Right atrium auricular region (tissue), 2 donors: ENCODE measurements around the gene ARHGAP6. TPM values are rescaled to one million over a fixed set of nuclear protein-coding genes. Genes with fewer than 3 reads are reported as not detected.

Experiments
- DNase-seq: peaks from one replicate; pipeline ENCODE4 v3.0.0-alpha.2; 2019; ENCODE audit warnings: low spot score
- H3K27ac ChIP-seq, 2 donors: fragments of 200-600 bp; sonication (generic); 1 replicate in 1 of 2; 2 replicates in 1 of 2; pipeline ENCODE4 v1.5.1; 2016 to 2019
- H3K27me3 ChIP-seq, 2 donors: fragments of 200-600 bp; sonication (generic); one replicate each; pipeline versions ENCODE4 v1.5.1 to v1.6.0; 2017 to 2019
- H3K36me3 ChIP-seq: fragments of 200-600 bp; sonication (generic); one replicate; pipeline ENCODE4 v1.5.1; 2016
- H3K4me1 ChIP-seq, 2 donors: fragments of 200-600 bp; sonication (generic); one replicate each; pipeline versions ENCODE4 v1.5.1 to v1.6.0; 2017 to 2019
- H3K4me3 ChIP-seq, 2 donors: fragments of 200-600 bp; sonication (generic); 1 replicate in 1 of 2; 2 replicates in 1 of 2; pipeline ENCODE4 v1.5.1; 2017 to 2019; ENCODE audit warnings: mild to moderate bottlenecking in 1 of 2, moderate library complexity in 1 of 2
- H3K9me3 ChIP-seq, 2 donors: fragments of 200-600 bp; sonication (generic); one replicate each; pipeline ENCODE4 v1.5.1; 2019
- total RNA-seq, 2 donors: library from RNA; depleted of rRNA; stranded (reverse); fragments of >200 nt; gene quantifications; one replicate each; pipeline ENCODE4 v1.1.0, GENCODE V29; 2016
- TF ChIP-seq, protein P1 (sequence below), 2 donors: fragments of 200-600 bp; sonication (generic); IDR thresholded peaks; one replicate each; pipeline ENCODE4 v1.5.1; 2019; ENCODE audit warnings: antibody characterized with exemption in 2 of 2

The ARHGAP6 gene
- total RNA-seq, 2 donors from 2014 or later: 5.1 to 9.4 TPM

DNA sequence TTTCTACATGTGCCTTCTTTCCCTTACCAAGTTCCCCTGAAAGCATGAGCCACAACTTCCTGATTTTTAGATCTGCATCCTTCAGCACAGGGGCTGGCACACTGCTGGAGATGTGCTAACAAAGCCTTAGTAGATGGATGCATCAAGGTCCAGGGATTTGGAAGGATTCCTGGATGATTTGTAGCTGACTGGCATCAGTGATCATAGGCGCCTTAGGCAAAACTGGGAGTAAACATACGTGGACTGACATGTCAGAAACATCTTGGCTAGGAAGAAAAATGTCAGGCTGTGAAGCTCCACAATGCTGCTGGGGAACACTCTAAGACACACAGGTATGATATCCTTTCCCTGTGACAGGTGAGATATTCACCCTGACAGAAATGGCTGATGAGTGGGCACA lies 216.1 kb downstream of the ARHGAP6 start:
- no peaks in the 10 kb centered on the region for H3K36me3 ChIP-seq
- H3K4me3 ChIP-seq: no peak overlapping the region
- no peaks in the 10 kb centered on the region for H3K27me3 ChIP-seq
- TF ChIP-seq, protein P1, sequence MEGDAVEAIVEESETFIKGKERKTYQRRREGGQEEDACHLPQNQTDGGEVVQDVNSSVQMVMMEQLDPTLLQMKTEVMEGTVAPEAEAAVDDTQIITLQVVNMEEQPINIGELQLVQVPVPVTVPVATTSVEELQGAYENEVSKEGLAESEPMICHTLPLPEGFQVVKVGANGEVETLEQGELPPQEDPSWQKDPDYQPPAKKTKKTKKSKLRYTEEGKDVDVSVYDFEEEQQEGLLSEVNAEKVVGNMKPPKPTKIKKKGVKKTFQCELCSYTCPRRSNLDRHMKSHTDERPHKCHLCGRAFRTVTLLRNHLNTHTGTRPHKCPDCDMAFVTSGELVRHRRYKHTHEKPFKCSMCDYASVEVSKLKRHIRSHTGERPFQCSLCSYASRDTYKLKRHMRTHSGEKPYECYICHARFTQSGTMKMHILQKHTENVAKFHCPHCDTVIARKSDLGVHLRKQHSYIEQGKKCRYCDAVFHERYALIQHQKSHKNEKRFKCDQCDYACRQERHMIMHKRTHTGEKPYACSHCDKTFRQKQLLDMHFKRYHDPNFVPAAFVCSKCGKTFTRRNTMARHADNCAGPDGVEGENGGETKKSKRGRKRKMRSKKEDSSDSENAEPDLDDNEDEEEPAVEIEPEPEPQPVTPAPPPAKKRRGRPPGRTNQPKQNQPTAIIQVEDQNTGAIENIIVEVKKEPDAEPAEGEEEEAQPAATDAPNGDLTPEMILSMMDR (IDR thresholded peaks at IDR 0.05): no peak
- H3K4me1 ChIP-seq: no peaks in the 10 kb centered on the region
- no peak for DNase-seq
- no peaks in the 10 kb centered on the region for H3K9me3 ChIP-seq
- no peak overlapping the region for H3K27ac ChIP-seq

DNA sequence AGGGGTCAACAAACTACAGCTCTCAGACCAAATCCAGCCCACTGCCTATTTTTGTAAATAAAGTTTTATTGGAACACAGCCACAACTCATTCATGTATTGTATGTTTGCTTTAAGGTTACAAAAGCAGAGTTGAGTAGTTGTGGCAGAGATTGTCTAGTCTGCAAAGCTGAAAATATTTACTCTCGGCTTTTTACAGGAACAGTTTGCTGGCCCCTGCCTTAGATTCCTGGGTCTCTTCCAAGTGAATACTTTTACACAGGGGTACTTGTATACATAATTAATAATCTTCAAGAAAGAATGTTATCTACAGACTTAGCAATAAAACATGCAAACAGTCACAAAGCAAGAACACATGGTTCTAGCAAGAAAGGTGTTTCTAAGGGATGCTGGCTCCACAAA lies 218.3 kb downstream of the ARHGAP6 start:
- H3K36me3 ChIP-seq: no peaks in the 10 kb centered on the region
- no peaks in the 10 kb centered on the region for H3K9me3 ChIP-seq
- H3K27ac ChIP-seq: no peak overlapping the region
- H3K4me1 ChIP-seq: no peaks in the 10 kb centered on the region
- no peak for DNase-seq
- H3K27me3 ChIP-seq: no peaks in the 10 kb centered on the region
- TF ChIP-seq, protein P1 (IDR thresholded peaks at IDR 0.05): no peak
- no peak overlapping the region for H3K4me3 ChIP-seq

DNA sequence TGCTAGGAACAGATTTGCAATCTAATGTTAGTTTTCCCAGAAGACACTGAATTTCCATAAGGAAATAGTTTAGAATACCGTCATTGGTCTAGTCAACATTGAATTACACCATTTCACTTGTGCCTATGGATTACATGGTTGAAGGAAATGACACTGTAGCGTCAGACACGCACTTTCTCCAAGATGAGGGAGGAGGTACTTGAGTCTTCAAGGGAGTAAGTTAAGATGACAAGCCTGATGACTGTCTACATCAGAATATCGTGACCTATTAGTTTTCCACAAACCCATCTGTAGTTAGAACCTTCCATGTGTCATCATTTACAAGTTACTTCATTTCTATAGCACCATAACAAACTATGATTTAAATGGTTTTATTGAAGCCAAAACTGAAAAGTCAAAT lies 218.8 kb downstream of the ARHGAP6 start:
- Histone ChIP-seq H3K4me1 (no peaks in the 10 kb centered on the region), H3K9me3 (no peaks in the 10 kb centered on the region), H3K27me3 (no peaks in the 10 kb centered on the region), H3K4me3 (no peak overlapping the region), H3K27ac (peak overlapping the region in 1 of 2 donors; percentile 51), H3K36me3 (no peaks in the 10 kb centered on the region)
- DNase-seq: no peak
- TF ChIP-seq, protein P1 (IDR thresholded peaks at IDR 0.05): no peak

DNA sequence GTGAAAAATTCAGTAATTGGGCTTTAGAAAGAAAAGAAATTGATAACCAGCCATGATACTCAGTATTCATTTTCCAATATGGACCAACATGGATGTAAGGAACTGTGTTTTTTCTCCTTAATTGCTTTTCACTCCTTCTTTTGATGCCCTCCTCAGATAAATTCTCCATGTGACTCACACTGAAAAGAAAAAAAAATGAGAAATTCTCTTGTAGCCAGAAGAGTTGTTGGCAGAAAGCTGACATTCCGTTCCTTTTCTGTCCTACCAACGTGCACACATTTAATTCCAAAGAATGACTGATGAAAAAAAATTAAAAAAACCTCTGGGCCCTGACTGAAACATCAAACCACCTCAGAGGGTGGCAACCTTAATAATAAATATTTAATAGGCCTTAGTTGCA lies 219.4 kb downstream of the ARHGAP6 start:
- Histone ChIP-seq H3K9me3 (no peaks in the 10 kb centered on the region), H3K27ac (peak overlapping the region in 1 of 2 donors; percentile 51), H3K27me3 (no peaks in the 10 kb centered on the region), H3K4me3 (no peak overlapping the region), H3K36me3 (no peaks in the 10 kb centered on the region), H3K4me1 (no peaks in the 10 kb centered on the region)
- no peak for DNase-seq
- TF ChIP-seq, protein P1 (IDR thresholded peaks at IDR 0.05): no peak

DNA sequence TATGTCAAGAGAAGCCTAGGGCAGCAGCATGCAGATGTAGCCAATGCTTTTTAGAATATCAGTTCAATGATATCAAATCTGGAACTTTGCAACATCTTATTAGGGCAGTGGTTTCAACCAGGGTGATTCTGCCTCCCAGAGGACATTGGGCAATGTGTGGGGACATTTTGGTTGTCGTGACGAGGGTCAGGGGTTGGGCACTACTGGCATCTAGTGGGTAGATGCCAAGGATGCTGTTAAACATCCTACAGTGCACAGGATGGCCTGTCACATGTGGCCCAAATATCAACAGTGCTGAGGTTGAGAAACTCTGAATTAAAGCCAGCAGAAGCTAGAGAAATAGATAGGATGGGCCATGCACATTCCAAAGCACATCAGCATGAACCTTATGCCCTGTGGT lies 220.2 kb downstream of the ARHGAP6 start:
- Histone ChIP-seq H3K27ac (no peak overlapping the region), H3K9me3 (no peaks in the 10 kb centered on the region), H3K4me1 (no peaks in the 10 kb centered on the region), H3K36me3 (no peaks in the 10 kb centered on the region), H3K27me3 (no peaks in the 10 kb centered on the region), H3K4me3 (no peak overlapping the region)
- DNase-seq: no peak
- TF ChIP-seq, protein P1 (IDR thresholded peaks at IDR 0.05): no peak

DNA sequence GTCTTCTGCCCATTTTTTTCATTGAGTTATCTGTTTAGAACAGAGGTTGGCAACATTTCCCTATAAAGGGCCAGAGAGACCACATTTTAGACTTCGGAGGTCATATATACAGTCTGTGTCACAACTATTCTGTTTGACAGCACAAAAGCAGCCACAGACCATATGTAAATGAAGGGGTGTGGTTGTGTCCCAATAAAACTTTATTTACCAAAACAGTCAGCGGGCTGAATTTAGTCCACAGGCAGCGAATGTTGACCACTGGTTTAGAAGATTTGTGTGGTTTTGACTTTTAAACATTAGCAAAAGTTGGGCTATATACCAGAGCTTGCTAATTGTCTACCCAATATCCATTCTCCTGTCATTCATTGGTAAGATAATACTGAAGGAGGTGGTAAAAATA lies 221.7 kb downstream of the ARHGAP6 start:
- no peaks in the 10 kb centered on the region for H3K27me3 ChIP-seq
- TF ChIP-seq, protein P1 (IDR thresholded peaks at IDR 0.05): no peak
- no peaks in the 10 kb centered on the region for H3K36me3 ChIP-seq
- no peak for DNase-seq
- no peak overlapping the region for H3K27ac ChIP-seq
- no peaks in the 10 kb centered on the region for H3K4me1 ChIP-seq
- H3K9me3 ChIP-seq: no peaks in the 10 kb centered on the region
- H3K4me3 ChIP-seq: no peak overlapping the region
